A549 (cell line): ENCODE results near the gene ATP1A3.

Experiments used
- EP300 ChIP-seq, 2 experiments: fragments of >200 bp; sonication (Bioruptor Twin); formaldehyde crosslinking; IDR thresholded peaks; 2 replicates in 1 of 2; 3 replicates in 1 of 2; pipeline ENCODE4 v1.6.1; 2016 to 2017
- MYC ChIP-seq: IDR thresholded peaks from 2 replicates; pipeline ENCODE4 v1.6.1; 2012; ENCODE audit warnings: mild to moderate bottlenecking, inconsistent platforms, low read length, improper control_type of control experiment, borderline replicate concordance

DNA sequence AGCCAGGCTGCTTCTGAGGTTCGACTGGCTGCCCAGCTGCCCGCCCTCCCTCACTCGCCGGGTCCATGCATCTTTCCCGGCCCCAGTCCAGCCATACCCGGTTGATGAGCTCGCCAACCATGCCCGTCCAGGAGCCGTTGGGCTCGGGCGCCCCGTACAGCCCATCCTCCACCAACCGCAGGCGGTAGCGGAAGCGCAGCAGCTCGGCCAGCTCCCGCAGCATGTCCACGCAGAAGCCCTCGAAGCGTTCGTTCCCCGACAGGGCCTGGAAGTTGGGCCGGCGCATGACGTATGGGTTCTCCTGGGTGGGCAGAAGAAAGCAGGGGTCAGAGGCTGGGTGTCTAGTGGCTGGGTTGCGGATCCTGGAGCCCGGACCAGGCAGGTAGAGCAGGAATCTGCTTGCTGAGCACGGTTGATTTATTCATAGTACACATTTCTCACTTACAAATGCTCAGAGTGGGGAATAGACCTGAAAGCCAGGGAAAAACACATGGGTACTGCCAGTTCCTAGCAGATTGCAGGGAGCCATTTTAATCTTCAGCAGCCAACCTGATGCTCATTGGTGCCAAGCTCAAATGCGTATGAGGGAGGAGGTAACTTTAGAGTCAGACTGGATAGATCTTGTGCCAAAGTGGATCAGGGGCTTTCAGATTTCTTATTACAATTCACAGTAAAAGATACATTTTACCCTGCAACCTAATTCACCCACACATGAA lies 48.6 kb upstream of the ATP1A3 start:
- TF ChIP-seq EP300 (IDR thresholded peaks at IDR 0.05) = no peak
- TF ChIP-seq MYC = no peak
